Stimulated activated CD4-positive, alpha-beta T cell treated with anti-CD3 and anti-CD28 coated beads, Interleukin-2, amount 100 ng/mL, for 24 hours (primary cell): Measurements from ENCODE around the gene CPT1A.
A peak's percentile ranks its signal among the peaks of the same experiment; 100 is the strongest.
"Not testable (repeated sequence)": the region's sequence is repeated elsewhere in the genome, so short reads cannot be mapped to it uniquely, and the experiment has no call there.

Experiments
- DNase-seq, 2 donors: peaks; one replicate each; pipeline ENCODE4 v3.0.0-alpha.2; 2020

The CPT1A gene

DNA sequence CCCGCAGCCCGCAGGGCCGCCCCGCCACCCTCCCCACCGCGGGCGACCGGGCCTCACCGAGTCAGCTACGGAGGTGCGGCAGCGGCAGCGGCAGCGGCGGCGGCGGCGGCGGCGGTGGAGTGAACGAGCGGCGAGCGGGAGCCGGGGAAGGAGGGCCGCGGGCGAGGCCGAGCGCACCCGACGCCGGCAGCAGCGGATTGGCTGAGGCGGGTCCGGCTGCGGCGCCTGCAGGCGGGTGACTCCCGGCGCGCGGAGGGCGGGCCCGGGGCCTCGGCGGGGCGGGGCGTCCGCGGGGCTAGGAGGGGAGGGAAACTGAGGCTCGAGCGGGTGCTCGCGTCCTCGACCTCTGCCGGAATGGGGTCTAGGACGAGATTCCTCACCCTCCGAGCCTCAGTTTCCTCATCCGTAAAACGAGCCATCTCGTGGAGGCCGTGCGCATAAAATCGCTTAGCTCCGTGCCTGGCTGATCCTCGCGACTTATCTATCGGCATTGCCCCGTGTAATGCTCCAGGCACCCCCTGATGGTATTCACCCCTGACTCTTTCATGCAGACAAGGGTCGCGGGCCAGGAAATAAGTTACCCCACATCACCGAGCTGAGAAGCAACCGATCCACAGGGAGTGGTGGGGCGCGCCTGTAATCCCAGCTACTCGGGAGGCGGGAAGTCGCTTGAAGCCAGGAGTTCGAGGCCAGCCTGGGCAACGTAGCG is at the start of gene CPT1A:
Gene CPT1A, minus strand, starts transcription at position 199 of the 709 bp plus-strand sequence. CDS start 26,442 bp downstream, outside the sequence.
- peak; percentile 70 to 77 for DNase-seq

DNA sequence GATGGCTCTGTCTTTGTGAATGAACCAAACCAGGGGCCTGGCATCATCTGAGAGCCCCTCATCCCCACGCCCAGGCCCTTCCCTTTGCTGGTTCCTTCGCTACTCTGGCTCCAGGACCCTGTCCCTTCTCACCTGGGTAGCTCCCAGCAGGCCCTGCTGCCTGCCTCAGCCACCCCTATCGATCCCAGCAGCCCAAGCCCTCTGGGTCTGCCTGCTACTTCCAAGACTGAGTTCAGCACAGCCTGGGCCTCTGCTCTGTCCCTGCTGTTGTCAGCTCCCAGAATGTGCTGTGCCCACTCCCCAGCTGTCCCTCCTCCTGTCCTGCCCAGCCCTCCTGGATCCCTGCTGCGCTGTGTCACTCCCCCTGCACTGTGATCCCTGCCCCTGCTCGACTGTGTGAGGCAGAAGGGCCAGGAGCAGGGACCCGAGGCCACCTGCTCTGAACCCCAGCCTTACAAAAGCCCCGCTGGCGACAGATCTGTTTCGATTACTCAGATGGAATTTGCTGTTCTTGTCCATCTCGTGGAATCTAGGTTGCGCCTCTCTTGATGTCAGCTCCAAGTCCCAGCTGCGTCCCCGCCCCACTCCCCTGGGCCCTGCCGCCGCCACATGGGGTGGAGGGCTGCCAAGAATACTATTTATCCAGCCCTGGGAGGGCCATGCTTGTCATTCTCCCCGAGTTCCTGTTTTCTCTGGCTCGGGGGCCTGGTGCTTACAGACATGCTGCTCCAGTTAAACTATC is 48.9 kb upstream of the CPT1A start:
- no peak for DNase-seq

DNA sequence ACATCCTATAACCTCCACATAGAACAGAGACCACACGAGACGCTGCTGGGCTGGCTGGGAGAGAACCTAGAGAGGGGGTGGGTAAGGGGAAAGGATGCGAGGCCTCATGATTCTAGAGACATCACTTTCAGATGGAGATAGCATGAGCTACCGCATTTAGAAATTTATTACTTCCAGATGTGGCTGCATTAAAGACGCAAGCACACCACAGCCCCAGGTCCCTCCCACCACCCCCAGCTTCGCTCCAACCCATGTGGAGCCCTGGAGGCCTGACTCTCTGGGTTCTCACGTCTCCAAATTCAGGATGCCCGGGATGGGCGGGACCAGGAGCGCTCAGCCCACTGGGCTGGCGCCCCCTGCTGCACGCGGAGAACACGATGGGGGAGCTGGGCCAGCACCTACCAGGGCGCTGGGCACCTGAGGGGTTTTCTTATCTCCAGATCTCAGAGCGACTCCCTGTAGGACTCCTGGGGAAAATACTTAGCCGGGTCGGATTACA is 48.3 kb upstream of the CPT1A start:
- DNase-seq: peak in 1 of 2 donors; percentile 12

DNA sequence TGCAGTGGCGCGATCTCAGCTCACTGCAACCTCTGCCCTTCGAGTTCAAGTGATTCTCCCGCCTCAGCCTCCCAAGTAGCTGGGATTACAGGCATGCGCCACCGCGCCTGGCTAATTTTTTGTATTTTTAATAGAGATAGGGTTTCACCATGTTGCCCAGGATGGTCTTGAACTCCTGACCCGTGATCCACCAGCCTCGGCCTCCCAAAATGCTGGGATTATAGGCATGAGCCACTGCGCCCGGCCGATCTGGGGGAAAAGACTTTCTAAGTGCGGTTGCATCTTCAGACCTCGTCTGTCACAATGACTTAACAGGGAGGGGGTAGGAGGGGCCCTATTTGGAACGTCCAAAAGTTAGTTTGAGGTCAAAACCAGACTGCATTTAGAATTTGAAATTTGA is 43.1 kb upstream of the CPT1A start:
- not testable (repeated sequence) for DNase-seq

DNA sequence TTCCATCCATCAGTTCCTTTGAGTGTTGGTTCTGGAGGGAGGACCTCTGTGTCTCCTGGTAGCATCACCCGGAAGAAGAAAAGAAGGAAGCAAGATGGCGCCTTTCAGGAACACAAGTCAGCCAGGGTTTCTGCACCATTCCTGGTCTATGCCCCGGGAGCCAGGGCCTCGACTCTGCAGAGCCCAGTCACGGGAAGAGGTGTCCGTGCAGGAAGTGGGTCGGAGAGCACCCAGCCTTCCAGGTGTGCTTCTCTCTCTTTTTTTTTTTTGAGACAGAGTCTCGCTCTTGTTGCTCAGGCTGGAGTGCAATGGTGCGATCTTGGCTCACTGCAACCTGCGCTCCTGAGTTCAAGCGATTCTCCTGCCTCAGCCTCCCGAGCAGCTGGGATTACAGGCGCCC is 40.7 kb upstream of the CPT1A start:
- DNase-seq: no peak

DNA sequence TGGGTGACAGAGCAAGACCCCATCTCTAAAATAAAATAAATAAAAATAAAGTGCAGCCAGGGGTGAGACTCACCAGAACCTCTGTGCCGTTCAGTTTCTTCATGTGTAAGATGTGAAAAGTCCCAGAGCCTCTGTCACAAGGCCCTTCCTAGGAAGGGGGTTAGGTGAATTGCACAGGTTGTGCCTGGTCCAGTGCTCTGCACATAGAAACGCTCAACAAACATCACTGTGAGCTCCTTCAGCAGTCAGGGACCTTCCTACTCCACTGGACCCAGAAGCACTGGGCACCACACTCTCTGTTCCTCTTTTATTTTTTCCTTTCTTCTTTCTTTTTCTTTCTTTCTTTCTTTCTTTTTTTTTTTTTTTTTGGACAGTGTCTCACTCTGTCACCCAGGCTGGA is 39.6 kb upstream of the CPT1A start:
- DNase-seq: no peak

DNA sequence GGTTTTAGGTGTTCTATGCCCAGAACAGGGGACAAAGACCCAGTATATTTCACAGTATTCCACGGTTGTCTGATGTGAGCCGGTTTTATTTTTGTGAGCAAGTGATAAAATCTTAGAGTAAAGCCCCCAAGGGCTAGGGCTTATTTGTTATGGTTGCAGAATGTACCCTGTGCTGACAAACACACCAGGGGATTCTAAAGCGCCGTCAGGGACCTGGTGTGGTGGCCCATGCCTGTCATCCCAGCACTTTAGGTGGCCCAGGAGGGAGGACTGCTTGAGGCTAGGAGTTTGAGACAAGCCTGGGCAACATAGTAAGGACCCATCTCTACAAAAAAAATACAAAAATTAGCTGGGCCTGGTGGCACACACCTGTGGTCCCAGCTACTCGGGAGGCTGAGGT is 39.1 kb upstream of the CPT1A start:
- DNase-seq: no peak

DNA sequence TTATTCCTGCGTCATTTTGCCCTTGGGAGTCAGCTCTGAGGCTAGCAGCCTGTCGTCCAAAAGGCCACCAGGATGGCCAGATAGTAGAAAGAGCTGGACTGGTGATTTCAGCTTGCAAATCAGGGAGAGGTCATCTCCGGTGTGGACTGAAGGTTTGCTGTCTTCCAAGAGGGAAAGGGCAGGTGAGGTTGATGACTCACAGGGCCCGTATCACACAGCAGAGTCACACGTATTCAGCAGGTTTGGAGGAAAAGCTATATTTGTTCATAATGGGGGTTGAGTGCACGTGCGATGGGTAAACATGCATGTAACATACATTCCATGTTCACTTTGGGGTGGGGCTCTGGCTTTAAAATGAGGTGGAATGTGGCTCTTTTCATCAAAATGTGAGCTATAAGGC is 36.3 kb upstream of the CPT1A start:
- DNase-seq: no peak

DNA sequence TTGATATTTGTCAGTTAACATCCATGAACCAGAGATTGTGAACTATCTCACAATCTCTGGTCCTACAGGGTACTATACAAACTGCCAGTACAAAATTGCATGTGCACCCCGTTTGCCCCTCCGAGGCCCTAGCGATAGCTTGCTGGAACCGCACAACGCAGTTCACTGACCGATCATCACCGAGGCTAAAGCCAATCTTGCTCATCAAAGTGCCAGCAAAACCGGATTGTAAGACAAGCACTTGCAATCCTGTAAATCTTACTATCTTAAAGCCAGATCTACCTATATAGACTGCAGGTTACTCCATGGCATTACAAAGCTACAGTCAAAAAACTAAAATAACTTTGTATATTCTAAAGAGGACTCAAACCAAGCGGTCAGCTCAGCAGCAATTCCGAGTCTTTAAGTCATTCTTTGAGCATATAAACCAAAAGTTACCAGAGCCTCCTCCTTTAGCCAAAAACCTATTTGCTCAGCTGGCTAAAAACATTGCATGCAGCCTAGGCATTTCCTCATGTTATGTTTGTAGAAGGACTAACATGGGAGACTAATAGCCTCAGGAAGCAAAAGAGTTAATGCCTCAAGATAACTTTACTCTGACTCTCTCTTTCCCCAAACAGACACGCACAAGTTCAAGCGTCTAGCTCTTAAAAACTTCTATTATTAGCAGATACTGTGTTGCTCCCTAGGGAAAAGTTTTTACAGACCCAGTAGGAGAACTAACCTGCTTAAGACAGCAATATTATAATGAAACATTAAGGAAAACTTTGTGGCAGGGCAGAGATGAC is 30.7 kb upstream of the CPT1A start:
- no peak for DNase-seq

DNA sequence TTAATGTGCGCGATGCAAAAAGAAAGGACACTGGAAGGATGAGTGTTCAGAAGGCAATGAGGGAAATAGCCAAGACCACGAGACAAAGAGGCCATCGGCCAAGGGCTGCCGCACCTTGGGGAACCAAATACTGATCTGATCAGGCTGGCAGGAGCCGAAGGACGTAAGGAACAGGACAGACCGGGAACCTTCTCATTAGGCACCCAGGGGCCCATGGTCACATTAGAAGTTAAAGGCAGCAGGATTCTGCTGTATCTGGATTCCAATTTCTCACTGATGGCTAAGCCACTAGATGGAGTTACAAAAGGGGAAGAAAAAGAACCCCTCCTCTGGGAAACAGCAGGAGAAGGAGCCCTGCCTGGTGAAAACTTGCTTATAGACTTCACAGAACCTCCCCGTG is 28.8 kb upstream of the CPT1A start:
- no peak for DNase-seq

DNA sequence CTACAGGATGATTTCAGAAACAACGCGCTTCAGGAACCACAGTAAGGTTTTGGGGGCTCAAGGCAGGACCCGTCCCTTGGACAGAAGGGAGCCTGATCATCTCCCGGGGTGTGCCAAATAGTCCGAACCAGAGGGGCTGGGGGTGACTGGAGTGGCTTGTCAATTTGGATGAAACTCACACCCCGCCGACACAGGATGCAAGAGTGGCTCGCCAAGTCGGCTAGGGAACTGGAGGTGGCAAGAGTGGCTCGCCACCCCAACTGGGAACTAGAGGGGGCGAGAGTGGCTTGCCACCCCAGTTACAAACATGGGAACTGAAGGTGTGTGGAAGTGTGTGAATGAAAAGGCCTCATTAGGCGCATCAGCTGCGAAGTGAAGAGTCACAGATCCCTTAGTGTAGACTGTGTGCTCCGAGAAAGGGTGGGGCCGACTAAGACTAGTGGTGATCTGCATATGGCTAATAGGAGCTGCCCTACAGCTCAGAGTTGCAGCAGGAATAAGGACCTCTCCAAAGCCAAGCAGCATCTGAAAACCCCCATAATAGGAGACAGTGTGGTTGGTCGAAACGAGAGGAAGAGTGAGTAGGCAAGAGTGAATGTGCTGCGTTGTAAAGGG is 26.6 kb upstream of the CPT1A start:
- DNase-seq: no peak

DNA sequence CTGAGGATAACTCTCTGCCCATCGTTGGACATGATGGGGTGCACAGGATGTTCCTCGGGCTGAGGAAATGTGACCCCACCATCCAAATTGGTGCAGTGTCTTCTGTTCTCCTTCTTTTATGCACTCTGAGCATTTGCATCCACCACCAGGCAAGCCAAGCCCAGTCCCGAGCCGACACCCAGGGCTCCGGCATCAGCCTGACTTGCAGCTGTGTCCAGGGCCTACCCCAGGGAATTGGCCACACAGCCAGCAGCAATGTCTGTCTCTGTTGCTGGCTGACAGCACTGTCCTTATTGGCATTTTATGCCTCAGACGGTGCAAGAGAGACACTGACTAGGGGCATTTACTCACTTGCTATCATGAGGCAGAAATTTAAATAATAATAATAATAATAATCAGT is 25.4 kb upstream of the CPT1A start:
- DNase-seq: no peak

DNA sequence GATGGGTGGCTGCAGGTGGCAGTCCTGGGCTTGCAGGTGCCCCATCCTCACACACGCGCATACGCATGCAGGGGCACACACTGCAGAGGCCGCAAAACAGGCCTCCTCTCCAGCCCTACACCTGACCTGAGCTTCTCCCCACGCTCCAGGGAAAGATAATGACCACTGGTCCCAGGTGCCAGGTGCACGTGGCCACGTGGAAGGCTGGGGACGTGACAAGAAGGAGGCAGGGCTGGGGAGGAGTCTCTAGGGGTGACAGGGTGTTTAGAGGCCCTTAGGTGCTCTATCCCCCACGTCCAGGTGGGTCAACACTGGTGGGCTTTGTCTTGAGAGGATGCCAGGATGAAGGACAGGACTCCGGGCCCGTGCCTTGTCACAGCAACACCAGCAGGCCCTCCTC is 23.5 kb upstream of the CPT1A start:
- no peak for DNase-seq

DNA sequence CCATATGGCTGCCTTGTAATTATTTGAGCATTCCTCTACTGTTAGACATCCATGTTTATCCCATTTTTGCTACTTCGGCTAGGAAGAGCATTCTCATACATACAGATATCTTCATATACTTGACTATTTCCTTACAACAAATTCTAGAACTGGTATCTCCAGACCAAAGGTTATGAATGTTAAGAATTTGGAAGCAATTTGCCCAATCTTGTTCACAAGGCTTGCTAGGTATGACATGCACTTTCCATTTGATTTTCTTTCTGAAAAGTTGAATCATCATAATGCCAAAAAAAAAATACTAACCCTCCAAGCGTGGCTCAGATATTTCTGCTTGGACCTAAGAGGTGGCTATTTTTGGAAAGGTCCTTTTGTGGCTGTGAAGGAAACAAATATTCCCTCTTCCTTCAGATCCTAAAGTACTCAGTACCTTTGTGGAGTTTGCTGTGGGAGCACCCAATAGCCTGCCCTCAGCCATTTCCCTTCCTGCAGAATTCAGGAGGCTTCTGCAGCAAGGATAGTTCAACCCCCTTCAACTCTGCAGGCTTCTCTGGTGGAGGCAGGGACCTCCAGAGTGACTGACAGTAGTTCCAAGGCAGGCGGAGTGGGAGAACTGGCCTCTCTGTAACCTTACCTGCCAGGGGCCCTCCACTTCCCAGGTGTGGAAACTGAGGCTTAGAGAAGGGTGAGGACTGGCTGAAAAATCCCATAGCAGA is 22.0 kb upstream of the CPT1A start:
- DNase-seq: no peak

DNA sequence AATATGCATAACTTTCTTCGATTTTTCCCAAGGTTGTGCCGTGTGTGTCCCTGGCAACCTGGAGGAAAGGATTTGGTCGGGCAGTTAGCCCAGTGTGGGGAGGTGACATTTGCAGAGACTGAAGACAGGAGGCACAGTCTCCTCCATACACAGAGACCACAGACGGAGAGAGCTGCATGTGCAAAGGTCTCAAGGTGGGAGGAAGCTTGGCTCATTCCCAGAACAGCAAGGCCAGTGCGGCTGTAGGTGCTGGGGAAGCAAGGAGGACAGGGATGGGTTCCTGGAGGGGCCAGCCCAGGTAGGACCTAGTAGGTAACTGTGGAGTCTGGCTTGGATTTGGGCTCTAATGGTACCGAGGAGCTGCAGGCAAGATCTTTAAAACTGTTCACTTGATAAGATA is 20.7 kb upstream of the CPT1A start:
- no peak for DNase-seq

DNA sequence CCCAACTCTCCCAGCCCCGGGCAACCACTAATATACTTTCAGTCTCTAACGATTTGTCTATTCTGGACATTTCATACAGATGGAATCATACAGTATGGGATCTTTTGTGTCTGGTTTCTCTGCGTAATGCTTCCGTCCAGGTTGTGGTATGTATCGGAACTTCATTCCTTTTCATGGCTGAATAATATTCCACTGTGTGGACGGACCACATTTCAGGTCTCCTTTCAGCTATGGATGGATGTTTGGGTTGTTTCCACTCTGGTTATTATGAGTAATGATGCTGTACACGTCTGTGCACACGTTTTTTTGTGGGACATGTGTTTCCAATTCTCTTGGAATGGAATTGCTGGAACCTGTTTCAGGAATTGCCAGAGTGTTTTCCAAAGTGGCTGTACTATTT is 17.4 kb upstream of the CPT1A start:
- DNase-seq: no peak

DNA sequence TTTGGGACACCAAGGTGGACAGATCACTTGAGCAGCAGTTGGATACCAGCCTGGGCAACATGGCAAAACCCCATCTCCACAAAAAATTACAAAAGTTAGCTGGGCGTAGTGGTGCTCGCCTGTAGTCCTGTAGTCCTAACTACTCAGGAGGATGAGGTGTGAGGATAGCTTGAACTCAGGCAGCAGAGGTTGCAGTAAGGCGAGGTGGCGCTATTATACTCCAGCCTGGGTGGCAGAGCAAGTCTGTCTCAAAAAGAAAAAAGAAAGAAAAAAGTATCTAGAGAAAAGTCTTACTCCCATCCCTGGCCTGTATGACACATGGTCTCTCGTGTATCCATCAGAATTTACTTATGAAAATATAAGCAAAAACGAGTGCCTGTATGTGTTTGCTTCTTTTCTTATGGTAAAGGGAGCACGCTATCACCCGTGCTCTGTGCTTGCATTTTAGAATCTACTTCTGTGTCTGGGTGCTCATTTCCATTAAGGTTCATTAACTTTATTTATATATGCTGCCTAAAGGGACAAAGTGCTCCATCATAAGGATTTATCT is 15.4 kb upstream of the CPT1A start:
- DNase-seq: no peak

DNA sequence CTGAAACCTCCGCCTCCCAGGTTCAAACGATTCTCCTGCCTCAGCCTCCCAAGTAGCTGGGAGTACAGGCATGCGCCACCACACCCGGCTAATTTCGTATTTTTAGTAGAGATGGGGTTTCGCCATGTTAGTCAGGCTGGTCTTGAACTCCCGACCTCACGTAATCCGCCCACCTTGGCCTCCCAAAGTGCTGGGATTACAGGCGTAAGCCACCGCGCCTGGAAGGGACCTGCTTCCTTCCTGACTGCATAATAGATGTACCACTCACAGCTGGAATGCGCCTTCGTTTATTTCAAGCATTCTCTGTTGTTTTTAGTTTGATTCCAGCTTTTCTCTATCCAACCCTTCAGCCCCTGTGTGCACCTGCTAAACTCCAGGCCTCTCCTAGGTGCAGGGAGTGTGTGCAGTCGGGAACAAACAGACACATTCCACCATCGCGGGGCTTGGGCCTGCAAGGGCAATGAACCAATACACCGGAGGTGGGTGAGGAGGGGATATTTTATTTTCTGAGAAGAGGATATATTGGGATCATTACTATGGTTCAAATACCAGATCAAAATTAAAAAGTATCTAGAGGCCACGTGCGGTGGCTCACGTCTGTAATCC is 14.8 kb upstream of the CPT1A start:
- DNase-seq: not testable (repeated sequence)

DNA sequence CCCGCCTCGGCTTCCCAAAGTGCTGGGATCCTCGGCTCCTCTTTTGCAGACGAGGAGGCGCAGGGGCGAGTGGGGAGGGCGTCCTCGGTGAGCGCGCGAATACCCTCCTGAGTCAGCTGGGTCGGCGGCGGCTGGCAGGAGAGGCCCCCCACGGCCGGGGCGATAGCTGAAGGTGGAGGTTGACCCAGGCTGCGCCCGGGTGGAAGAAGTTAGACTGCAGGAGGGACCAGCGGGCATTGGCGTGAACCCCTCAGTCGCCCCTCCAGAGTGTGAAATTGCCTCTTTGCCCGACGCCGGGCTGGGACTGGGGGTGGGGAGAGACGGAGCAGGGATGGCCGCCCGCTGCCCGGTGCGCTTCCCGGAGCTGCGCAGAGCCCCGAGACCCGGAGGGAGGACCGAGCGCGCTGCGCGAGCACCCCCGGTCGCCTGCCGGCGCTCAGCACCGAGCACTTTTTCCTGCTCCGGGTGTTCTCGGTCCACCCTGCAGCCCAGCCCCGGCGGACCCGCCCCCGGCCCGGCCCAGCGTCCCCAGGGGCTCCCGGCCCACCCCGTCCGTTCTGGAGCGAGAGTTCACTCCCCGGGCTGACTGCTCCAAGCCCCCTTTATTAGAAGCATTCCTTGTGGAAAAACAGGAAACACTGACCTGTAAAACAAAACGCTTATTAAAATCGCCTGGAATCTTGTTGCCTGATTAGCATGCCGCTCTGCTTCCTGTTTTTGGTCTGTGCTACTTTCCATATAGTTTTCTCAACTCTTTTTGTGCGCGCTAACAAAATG is 13.7 kb upstream of the CPT1A start:
- DNase-seq: peak; percentile 23 to 35

DNA sequence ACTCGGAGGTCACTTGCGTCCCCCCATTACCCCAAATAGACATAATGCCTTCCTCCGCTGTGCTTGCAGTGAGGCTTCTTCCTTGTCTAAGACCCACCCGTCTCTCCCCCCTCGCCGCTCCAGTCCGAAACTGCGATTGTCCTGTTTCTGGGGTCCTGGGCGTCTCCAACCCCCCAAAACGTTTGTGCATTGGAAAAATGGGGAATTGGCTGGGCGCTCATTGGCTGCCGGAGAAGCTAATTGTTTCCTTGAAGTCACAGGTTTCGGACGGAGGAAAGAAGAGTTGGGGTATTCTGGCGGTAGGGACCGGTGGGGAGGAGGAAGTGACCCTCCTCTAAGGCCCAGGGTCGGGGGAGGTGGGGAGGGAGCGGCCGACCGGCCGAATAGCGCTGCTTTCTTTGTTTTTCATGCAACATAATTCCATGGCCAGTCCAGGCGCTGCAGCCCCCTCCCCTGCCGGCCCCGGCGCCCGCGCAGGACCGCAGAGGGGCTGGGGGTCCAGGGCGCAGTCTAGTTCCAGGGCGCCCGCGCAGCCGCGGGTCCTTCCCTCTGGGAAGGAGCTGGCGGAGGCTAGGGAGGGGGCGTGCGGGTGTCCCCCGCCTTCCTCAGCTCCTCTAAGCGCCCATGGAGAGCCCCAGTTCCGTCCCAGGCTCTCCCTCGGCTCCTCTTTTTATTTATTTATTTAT is 12.7 kb upstream of the CPT1A start:
- DNase-seq: no peak
